HFFc6 (cell line): ENCODE measurements around the gene ACOXL. TPM values are rescaled to one million over a fixed set of nuclear protein-coding genes. Genes with fewer than 3 reads are reported as not detected.
A peak's percentile ranks its signal among the peaks of the same experiment; 100 is the strongest.
"Not testable (repeated sequence)": the region's sequence is repeated elsewhere in the genome, so short reads cannot be mapped to it uniquely, and the experiment has no call there.

Experiments used
- DNase-seq: peaks from one replicate; pipeline ENCODE4 v3.0.0-alpha.2; 2018
- H3K27ac Mint-ChIP-seq: 2 replicates; pipeline ENCODE4 v1.8.0; 2020; ENCODE audit warnings: mild to moderate bottlenecking, mixed read lengths
- H3K27me3 Mint-ChIP-seq: 2 replicates; pipeline ENCODE4 v1.8.0; 2021; ENCODE audit warnings: mild to moderate bottlenecking, moderate library complexity, mixed read lengths; ENCODE audit not compliant: insufficient read depth
- H3K36me3 Mint-ChIP-seq: 2 replicates; pipeline ENCODE4 v1.8.0; 2021; ENCODE audit warnings: low read depth, mixed read lengths
- H3K4me1 Mint-ChIP-seq: 2 replicates; pipeline ENCODE4 v1.8.0; 2020; ENCODE audit warnings: low read depth, mixed read lengths
- H3K4me3 Mint-ChIP-seq: 2 replicates; pipeline ENCODE4 v1.8.0; 2020; ENCODE audit warnings: mild to moderate bottlenecking, moderate library complexity, mixed read lengths
- H3K9me3 Mint-ChIP-seq: 2 replicates; pipeline ENCODE4 v1.8.0; 2020; ENCODE audit warnings: mild to moderate bottlenecking, mixed read lengths
- CTCF ChIP-seq: fragments of 200-600 bp; sonication (generic); IDR thresholded peaks from 2 replicates; pipeline ENCODE4 v1.5.0; 2021; ENCODE audit warnings: antibody characterized with exemption, mild to moderate bottlenecking
- total RNA-seq, 6 experiments: library from RNA; stranded (reverse); fragmentation: NEBNext Ultra II Directional; extraction: Animal tissue kit (Norgen Biotek cat#: 25700); gene quantifications; 2 replicates in 1 of 6; 3 replicates in 5 of 6; pipeline ENCODE4 v1.2.3, GENCODE V29; 2021

Gene ACOXL
- total RNA-seq, 6 experiments from 2014 or later = not detected

DNA sequence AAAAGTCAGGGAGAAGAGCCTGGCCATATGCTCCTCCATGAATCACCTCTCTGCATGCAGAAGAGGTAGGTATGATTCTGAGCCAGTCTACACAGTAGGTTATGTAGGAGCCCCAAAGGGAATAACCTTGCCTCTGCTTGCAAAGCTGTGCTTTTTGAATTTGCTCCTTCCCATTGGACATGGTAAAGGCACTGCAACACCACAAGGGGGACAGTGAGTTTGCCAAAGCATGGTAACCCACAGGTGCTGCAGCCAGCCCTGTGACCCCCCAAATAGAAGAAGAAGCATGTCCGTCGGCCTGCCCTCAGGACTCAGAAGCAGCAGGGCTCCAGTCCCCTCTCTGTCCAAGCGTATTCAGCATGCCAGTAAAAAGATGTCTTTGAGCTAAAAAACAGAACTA lies 337.3 kb downstream of the ACOXL start:
- Mint-ChIP-seq H3K4me3 (no peak overlapping the region), H3K27ac (no peak overlapping the region), H3K36me3 (no peaks in the 10 kb centered on the region; the same call in 1 of the 2 replicates), H3K9me3 (peaks cover 11% of the 10 kb centered on the region), H3K27me3 (peaks cover 17% of the 10 kb centered on the region; the same call in 1 of the 2 replicates), H3K4me1 (peaks cover 22% of the 10 kb centered on the region)
- TF ChIP-seq CTCF = peak; percentile 39
- no peak for DNase-seq

DNA sequence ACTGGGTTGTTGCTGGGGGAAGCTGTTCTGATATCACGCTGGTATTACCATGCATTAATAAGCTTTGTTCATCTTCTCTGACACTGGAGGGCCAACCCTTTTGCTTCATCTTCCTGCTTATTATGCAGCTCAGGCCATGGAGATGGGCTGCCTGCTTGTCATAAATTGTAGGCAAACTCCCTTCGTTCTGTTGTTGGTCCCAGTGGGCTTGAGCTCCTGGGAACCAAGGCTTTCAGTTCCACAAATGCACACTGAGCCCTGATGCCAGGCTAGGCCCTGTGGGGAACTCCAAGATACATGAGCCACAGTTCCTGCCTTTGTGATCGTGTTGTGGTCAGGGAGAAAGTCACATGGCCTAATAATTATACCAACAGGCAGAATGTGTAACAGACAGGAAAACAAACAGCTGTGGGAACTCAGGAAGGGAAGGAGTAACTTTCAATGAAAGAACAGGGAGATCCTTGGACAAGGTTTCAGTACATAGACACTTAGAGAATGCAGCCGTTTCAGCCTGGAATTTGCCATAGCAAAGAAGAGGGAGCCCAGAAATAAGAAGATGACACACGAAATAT lies 339.3 kb downstream of the ACOXL start:
- peak overlapping the region; percentile 9; the same call in 1 of the 2 replicates for H3K4me3 Mint-ChIP-seq
- no peaks in the 10 kb centered on the region; the same call in 1 of the 2 replicates for H3K36me3 Mint-ChIP-seq
- H3K4me1 Mint-ChIP-seq = peaks cover 22% of the 10 kb centered on the region
- peak overlapping the region; percentile 53 for H3K27ac Mint-ChIP-seq
- peak; percentile 58 for DNase-seq
- no peak for TF ChIP-seq CTCF
- H3K27me3 Mint-ChIP-seq = peaks cover 21% of the 10 kb centered on the region; the same call in 1 of the 2 replicates
- peaks cover 21% of the 10 kb centered on the region for H3K9me3 Mint-ChIP-seq

DNA sequence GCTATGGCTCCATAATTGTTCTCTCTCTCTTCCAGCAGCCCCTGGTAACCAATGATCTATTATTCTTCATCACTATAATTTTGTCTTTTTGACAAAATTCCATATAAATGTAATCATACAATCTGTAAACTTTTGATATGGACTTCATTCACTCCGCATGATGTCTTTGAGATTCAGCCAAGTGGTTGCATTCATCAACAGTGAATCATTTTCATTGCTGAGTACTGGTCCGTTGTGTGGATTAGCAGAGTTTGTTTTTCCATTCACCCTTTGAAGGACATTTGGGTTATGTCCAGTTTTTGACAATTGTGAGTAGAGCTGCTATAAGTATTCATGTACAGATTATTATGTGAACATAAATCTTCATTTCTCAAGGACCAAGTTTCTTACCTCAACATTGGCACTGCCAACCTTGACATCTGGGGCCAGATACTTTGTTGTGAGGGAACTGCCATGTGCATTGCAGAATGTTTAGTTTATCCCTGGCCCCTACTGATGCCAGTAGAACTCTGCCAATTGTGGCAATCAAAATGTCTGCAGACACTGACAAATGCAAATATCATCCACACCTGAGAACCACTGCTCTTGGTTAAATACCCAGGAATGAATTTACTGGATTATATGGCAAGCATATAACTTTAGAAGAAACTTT lies 340.0 kb downstream of the ACOXL start:
- DNase-seq = peak; percentile 67
- peaks cover 21% of the 10 kb centered on the region for H3K9me3 Mint-ChIP-seq
- peaks cover 20% of the 10 kb centered on the region; the same call in 1 of the 2 replicates for H3K27me3 Mint-ChIP-seq
- peak overlapping the region; percentile 53 for H3K27ac Mint-ChIP-seq
- H3K36me3 Mint-ChIP-seq = no peaks in the 10 kb centered on the region; the same call in 1 of the 2 replicates
- H3K4me3 Mint-ChIP-seq = no peak overlapping the region
- TF ChIP-seq CTCF = no peak
- H3K4me1 Mint-ChIP-seq = peaks cover 22% of the 10 kb centered on the region

DNA sequence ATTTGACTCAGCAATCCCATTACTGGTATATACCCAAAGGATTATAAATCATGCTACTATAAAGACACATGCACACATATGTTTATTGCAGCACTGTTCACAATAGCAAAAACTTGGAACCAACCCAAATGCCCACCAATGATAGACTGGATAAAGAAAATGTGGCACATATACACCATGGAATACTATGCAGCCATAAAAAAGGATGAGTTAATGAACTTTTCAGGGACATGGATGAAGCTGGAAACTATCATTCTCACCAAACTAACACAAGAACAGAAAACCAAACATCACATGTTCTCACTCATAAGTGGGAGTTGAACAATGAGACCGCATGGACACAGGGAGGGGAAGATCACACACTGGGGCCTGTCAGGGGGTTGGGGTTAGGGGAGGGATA lies 350.3 kb downstream of the ACOXL start:
- H3K36me3 Mint-ChIP-seq, H3K4me1 Mint-ChIP-seq, H3K27ac Mint-ChIP-seq, H3K9me3 Mint-ChIP-seq, H3K4me3 Mint-ChIP-seq, DNase-seq: not testable (repeated sequence)
- peaks cover 32% of the 10 kb centered on the region for H3K27me3 Mint-ChIP-seq

GRCh38 chr2:111091811-111092211 lies 359.4 kb downstream of the ACOXL start:
- H3K36me3 Mint-ChIP-seq = no peaks in the 10 kb centered on the region
- H3K27me3 Mint-ChIP-seq = peaks cover 33% of the 10 kb centered on the region
- no peak overlapping the region for H3K4me3 Mint-ChIP-seq
- no peak overlapping the region for H3K27ac Mint-ChIP-seq
- no peak for DNase-seq
- no peaks in the 10 kb centered on the region for H3K4me1 Mint-ChIP-seq
- H3K9me3 Mint-ChIP-seq = no peaks in the 10 kb centered on the region
- TF ChIP-seq CTCF = no peak

- Mint-ChIP-seq H3K36me3 (no peaks in the 10 kb centered on the region), H3K4me3 (no peak overlapping the region), H3K27me3 (peaks cover 23% of the 10 kb centered on the region), H3K4me1 (no peaks in the 10 kb centered on the region), H3K27ac (no peak overlapping the region), H3K9me3 (no peaks in the 10 kb centered on the region)
- DNase-seq = no peak
- no peak for TF ChIP-seq CTCF
These were observed 362.3 kb downstream of the ACOXL start for GRCh38 chr2:111094691-111095090.
